ENCODE measurements around the gene SPATA17.

SPATA17 gene

DNA sequence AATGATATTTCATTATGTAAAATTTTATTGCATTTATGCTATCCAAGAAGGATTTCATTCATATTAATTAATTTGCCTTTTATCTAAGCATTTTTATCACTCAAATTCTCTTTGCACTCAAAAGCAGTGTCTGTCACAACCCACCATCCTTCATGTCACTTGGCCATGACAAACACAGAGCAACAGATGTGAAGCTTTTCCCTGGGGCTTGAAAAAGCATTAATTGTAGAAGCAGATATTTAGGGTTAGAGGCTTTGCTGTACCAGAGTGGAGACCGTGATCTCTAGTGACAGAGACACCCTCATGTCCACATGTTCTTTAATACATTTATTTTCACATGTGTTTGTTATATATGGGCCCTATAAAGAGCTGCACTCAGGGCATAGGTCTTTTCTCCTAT is 230.5 kb downstream of the SPATA17 start:
- no peak for DNase-seq

DNA sequence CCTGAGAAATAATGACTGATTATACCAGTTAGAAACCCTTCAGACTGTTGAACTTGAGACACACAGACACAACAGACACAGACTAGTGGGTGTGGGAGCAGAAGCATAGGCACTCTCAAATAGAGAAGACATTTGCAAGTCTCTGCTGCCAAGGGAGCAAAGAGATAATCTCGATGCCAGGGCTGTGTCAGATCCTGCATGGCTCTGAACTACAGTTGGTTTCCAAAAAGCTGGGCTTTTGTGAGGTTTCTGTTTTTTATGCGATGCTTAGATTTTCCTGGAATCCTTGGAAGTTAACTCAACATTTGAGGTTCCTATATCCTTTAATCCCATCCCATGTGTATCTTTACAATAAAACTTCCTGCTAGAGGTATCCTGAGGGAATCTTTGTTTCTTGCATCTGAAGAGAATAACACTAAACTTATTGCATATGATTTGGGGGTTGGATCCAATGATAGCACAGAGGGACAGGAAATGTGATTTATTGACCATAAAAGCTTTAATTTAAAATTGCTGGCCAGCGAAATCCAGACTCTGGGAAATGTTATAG is 236.4 kb downstream of the SPATA17 start:
- DNase-seq = no peak

DNA sequence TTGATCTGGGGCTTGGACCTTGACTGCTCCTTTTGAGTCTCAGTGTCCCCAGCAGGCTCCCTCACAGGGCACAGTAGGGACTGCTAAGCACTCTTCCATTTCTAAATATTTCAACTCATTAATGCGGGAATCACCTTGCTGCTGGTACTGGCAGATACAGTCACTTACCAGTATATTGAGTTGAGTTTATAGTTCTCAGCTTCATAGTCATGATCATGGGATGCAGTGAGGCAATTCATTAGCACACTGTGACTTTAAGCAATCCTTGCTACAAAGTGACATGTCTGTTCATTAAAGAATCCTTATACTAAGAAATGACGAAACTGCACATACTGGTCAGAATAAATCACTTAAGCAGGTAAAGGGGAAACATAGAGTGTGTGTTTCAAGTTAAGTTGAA is 240.8 kb downstream of the SPATA17 start:
- no peak for DNase-seq

DNA sequence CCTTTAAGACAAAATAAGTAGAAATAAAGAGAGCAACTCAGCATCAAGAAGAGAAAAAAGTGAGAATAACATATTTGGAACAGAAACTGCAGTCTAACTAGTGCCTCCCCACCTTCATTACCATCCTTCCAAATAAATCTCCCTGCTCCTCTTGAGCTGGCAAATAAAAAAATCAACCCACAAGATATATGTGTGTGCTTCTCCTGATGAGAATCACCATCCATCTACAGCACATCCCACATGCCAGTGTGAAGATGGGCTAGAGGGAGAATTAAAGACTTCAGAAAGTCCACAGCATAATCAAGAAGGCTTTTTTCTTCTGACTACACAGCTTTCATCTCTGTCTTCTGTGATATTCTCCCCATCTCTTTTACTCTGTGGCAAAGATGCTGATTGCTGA is 244.1 kb downstream of the SPATA17 start:
- no peak for DNase-seq

DNA sequence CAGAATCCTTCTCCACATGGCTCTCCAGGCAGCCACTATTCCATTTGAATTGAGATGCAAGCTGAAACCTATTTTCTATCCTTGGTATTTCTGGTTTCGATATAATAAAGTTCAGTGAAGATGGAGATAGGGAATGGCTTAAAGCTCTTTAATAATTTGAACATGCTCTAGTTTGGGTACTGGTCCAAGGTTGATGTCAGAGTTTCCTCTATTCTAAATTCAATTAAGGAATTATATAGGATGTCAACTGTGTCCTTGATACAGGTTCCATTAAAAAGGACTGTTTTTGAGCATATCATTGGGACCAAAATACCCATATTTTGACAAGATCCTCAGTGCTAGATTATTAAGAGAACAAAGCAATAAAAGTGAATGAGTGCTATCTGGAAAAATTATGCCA is 245.3 kb downstream of the SPATA17 start:
- DNase-seq = no peak

DNA sequence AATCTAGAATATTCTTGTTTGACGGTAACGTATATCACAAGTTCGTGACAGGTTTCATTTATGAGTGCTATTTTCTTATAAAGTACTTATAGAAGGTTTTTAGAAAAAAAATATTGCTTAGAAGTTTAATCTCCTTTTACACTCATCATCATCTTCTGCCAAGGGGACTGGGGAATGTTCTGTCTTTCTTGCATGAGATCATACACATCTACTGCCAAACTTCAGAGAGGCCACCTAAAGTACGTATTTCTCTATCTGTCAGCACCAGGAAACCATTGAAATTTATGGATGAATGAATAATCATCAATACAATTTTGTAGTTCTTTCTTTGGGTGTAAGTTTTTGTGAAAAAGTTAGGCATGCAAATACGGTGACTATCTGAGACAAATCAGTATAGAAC is 245.8 kb downstream of the SPATA17 start:
- DNase-seq = no peak

DNA sequence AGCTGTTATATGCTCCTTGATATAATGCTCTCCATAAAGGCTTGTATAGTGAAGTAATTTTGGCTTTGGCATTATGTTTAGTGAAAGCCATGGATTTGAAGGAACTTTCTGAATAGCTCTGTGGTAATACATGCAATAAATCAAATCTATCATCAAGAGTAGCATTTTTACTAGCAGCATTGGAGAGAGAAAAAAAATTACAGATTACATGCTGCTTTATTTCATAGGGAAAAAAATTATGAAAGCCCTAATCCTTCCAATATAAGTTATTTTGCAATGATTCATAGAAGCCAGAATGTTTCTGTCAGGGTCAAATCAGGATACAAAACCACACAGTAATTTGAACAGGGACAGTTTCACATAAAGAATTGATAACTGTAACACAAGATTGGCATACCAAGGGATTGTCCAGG is 250.0 kb downstream of the SPATA17 start:
- no peak for DNase-seq

DNA sequence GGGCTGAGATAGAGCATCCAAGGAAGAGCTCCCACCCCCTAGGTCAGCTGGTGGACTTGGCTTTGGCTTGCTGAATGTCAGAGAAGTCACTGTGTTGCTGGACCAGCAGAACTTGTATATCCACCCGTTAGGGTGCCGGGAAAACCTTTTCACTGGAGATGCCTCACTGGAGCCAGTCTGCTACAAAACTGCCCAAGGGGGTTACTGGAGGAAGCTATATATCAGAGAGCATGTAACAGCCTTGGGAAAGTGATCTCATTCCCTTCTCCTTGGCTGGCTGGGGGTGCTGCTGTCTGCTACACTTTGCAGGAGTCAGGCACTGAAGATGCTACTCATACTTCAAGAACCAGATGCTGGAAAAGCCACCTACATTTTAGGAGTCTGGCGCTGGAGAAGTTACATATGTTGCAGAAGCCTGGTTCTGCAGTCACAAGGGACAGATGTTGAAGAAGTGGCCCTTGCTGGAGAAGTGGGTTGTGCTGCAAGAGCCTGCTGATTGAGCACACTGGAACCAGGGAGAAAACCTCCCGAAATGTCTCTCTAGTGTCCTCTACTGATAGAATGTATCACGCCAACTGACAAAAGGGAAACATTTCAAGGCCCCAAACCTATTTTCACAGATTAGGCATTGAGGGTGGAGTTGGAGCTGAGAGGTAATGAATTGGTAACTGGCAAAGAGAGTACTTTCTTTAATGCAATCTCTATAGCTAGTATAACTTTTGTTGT is 250.6 kb downstream of the SPATA17 start:
- DNase-seq = no peak

DNA sequence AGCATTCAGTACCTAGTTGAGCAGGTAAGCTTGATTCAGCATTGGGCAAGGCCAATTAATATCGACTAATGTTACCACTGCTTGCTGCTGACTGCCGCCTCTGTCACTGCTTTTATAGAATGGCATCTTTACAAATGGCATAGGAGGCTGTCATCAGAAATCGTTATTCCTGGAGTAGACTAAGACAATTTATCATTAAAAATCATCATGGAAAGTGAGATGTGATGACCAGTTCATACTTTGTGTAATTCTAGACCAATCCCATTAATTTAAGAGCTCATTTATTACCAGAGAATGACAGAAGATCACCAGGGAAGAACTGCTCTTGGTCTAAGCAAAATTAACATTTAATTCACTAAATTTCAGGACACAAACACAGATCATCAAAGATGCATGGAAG is 254.0 kb downstream of the SPATA17 start:
- DNase-seq = no peak

DNA sequence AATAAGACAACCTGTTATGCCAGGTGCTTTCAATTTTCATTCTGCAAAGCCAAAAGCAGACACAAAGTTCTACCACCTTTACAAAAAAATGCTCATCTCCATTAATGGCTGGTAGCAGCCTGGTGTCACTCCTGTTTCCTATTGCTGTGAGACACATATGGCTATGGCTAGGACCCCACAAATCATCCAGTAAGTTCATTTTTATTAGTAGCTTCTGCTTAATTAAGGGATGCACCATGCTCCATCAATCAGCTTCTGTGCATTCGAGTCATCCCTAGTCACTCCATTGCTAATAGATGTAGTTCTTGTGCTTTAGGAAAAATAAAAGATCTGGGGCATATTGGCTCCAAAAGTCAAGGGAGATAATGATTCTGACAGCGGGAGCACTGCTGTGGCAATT is 257.2 kb downstream of the SPATA17 start:
- DNase-seq = no peak

DNA sequence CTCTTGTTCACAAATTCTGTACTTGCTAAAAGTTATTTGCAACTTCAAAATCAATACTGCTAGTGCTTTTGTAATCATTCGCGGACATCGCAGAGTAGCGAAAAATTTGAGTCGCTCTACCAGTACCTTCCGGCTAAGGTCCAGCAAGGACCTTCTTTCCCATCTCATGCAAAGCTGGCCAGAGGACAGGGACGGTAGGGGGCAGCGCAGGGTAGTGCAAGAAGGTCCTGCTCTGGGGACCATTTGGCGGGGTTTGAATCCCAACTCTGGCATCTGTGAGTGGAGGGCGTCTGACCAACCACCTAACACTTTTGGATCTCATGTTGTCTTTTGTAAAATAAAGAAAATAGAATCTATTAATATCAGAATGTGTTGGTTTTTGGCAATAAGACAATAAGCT is 258.3 kb downstream of the SPATA17 start:
- DNase-seq = no peak

DNA sequence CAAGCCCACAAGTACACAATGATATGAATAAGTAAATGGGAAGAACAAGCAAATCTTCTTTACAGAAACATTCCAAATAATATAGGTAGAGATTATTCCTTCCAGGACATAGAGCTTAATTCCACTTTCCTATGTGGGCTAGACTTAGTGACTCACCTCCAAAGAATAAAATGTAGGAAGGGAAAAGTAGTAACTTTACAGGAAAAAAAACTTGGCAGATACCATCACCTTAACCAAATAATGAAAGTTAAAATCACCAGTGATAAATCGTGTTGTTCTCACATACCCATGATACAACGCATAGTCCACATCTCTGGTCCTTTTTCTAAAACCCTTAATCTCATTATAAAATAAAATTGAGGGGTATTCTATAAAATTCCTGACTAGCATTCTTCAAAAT is 260.8 kb downstream of the SPATA17 start:
- DNase-seq = no peak

DNA sequence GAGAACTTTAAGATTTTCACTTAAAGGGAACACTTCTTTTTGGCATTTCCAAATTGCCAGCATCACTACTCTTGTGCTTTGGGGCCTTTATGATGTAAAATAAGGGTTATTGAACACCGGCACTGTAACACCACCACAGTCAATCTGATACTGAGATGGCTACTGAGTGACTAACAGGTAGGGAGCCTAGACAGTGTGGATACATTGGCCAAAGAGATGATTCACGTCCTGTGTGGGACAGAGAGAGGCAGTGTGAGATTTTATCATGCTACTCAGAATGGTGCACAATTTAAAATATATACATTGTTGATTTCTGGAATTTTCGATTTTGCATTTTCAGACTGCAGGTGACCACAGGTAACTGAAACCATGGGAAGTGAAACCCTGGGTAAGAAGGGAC is 261.6 kb downstream of the SPATA17 start:
- no peak for DNase-seq

DNA sequence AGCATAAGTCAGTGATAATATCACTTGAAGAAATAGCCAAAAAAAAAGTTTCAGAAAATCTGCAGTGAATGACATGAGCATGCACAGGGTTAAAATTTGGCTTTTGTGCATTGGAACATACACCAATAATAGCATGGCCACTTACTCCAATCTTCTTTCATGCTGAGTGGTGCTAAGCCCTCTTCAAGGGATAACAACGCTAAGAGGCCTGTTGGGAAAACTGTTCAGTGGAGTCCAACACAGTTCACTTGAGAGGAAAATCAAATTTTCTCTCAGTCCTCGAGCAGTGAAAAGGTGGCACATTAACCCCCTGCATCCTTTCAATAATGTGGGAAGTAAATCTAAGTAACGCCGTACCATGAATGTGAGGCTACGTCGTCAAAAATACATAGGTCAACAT is 264.7 kb downstream of the SPATA17 start:
- no peak for DNase-seq

DNA sequence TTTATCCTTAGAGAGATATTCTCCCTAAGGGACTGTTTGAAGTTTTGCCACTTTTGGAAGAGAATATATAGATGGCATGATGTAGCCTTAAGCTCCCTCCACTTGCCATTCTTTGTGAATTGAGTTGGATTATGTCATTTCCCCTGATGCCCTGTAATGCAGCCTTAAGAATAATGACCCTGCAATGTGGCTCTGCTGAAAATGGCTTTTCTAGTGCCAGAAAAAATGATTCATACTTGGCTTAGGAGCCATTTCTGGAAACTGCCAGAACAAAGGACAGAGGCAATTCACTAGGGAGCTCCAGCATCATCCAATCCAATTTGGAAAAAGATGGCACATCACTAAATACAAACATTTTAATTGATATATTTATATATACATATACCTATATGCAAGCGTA is 265.3 kb downstream of the SPATA17 start:
- no peak for DNase-seq

DNA sequence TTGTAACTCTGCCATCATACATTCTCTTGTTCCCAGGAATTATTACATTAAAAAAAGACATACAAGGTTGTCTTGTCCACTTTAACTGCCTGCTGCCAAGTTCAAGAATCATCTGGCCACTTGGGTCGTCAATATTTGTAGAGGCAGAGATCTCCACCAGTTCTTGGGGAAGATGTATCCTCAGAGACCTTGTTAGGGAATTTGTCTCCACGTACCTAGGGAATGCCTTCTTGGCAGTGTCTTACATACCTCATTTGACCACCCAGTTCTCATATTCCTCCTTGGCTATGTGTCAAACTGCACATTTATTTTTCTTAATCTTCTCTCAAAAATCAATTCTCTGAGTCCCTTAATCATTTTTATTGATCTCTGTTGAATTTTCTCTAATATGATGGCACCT is 266.0 kb downstream of the SPATA17 start:
- DNase-seq = no peak

DNA sequence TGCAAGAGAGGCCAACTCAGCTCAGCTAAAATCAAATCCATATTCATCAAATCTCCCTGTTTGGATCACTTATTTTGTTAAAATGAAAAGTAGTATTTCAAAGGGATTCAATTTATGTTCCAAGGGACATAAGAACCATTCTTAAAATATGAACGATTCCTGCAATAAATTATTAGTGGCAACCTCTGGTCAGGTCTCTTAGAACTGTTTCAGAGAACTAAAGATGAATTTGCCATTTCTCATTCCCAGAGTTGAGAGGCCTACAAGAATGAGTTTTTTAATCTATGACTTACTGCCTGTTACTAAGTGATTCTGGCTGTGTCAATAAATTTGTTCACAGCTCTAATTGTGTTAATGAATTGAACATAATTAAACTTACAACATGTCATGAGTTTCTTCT is 268.5 kb downstream of the SPATA17 start:
- DNase-seq = no peak

DNA sequence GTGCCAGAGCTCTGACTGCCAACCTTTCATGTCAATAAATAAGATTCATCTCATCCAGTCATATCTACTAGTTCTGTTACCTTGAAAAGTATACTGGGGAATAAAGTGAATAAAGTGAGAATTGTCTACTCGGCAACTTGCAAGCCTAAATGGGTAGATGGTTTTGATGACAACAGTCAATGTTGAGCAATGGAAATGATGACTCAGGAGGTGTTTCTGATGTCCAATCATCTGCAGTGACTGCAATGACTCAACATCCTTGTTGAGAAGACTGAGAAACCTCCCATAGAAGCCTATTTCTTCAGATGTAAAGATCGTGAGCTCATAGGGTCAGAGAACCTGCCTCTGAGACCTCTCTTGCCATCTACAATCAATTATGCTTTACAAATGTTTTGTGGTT is 276.4 kb downstream of the SPATA17 start:
- DNase-seq = no peak

DNA sequence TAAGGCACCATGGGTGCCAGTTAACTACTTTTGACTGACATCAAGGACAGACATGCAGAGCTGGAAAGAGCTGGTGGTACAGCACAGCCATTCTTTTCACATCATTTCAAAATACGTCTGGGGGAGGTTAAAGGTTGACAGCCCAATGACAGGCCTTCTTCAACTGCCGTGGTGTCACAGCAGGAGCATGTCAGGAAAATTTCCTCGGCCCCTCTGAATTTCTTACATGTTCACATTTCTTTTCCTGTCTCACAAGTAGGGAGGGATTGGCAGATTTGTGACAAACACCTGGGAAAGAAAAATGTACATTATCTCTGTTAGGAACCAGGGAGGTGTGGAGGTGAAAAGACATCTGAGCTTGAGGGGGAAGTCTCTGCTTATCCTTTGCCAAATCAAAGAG is 279.1 kb downstream of the SPATA17 start:
- no peak for DNase-seq

DNA sequence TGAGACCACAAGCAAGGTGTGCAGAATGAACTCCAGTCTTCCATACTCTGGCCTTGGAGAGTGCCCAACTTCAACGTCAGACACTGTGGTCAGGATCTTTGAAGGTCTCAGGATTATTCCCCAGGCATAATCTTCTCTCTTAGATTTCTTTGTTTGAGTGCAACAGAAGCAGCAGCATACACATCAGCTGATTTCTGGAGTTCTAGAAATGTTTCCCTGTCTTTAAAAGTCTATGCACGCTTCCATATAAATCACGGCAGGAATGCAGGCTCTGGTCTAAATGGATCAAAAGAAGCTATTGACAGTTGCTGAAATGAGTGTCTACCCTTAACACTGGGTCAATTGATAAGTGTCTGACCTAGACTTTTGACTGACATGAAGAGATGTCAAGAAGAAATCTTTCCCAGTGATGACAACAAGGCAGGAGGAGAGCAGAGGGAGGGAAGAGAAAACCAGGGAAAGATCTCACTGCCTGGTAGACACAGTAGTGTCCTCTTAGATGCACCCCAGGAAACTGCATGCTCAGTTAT is 279.7 kb downstream of the SPATA17 start:
- DNase-seq = no peak

DNA sequence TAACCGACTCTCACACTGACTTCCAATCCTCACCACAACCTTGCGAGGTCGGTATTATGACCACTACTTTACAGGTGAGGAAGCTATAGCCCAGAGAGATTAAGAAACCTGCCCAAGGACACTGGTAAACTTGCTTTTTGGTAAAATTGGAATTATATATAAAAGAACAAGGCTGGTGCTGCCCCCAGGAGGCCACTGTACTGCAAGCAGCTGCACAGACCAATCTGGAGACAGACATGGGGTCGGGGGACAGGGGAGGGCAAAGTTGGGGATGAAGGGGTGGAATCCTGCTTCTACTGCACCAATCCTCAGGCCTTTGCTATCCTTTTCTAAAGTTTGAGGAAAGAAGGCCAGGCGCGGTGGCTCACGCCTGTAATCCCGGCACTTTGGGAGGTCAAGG is 280.8 kb downstream of the SPATA17 start:
- DNase-seq = no peak

DNA sequence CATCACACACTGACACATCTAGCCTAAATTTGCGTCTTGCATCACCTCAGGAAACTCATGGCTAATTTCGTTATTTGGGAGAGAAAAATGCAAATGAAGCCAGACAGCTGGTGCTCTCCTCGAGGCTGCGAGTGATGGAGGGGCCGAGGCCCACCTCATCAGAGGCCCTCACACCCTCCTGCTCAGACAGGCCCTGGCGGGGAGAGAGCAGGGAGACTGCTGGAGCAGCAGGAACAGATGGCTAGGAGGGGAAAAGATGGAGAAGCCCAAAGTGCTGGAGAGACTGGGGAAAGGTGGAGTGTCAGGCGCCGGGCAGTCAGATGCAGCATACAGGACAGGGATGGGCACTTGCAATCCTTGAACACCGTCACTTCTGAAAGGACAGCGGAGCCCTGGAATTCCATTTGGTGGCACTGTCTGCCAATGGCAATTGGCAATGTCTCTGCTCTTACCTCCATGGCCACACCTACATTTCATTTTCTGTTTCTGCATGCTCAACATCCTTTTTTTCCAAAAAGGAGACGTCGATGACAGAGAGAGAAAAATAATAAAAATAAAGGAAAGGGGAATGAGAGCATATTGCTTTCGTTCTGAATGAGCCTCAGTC is 286.2 kb downstream of the SPATA17 start:
- DNase-seq = no peak

DNA sequence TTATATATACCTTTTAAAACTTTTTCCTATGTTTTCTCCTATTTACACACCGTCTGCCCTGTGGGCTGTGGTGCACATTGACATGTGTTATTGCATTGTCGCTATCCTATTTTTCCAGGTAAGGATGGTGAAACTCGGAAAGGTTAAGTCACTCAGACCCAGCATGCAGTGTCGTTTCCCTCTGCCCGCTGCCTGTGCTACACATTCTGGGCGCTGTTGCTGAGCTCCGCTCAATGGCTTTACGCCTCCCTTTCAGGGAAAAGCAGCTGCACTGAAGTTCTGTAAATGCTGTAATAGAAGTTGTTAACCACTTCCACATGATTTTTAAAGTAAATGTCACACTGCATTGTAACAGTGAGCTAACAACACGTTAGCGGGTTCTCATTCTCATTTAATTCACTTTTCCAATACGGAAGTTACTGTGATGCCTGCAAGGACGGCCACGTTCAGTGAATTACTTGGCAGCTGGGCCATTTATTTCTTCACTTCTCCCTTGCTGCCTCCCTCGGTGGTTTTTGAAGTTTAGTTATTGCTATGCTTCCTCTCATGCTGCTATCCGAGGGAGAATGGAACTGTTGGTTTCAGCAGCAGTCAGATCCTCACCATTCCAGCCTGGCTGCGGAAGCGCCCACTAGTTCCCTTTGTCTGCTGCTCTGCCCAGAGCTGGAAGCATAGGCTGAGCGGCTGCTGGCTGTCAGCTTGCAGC is 288.7 kb downstream of the SPATA17 start:
- DNase-seq = no peak

Measured in SIG-M5 (cell line).